Inflammatory macrophage treated with lipopolysaccharide for 1 hour (primary cell): ENCODE results near the gene ITPKA.

ENCODE experiments used
- DNase-seq, 2 donors: peaks; one replicate each; pipeline ENCODE4 v3.0.0-alpha.2; 2020 to 2022

The ITPKA gene

GRCh38 chr15:41511899-41512369, 18.3 kb downstream of the ITPKA start:
- no peak for DNase-seq

- DNase-seq, result no peak
Measured at GRCh38 chr15:41512512-41512939, 18.9 kb downstream of the ITPKA start.

GRCh38 chr15:41512940-41513505, 19.3 kb downstream of the ITPKA start:
- peak in 1 of 2 donors; percentile 20 for DNase-seq

- no peak for DNase-seq
Measured at GRCh38 chr15:41513506-41514227, 20.0 kb downstream of the ITPKA start, which contains the start of gene LTK. Gene LTK, minus strand, starts transcription at chr15:41513827. Its CDS starts 118 bp downstream, at chr15:41513709.

GRCh38 chr15:41517895-41518449, 24.3 kb downstream of the ITPKA start:
- no peak for DNase-seq

GRCh38 chr15:41520636-41521035, 27.0 kb downstream of the ITPKA start:
- DNase-seq, result no peak

- no peak for DNase-seq
Measured at GRCh38 chr15:41521614-41522013, 27.9 kb downstream of the ITPKA start.

- no peak for DNase-seq
Measured at GRCh38 chr15:41523097-41523496, 29.4 kb downstream of the ITPKA start.

- DNase-seq, result no peak
Measured at GRCh38 chr15:41530363-41530956, 36.8 kb downstream of the ITPKA start.

GRCh38 chr15:41535544-41535943, 41.9 kb downstream of the ITPKA start:
- no peak for DNase-seq

GRCh38 chr15:41536866-41537265, 43.2 kb downstream of the ITPKA start:
- DNase-seq, result no peak

- no peak for DNase-seq
Measured at GRCh38 chr15:41543521-41543870, 49.8 kb downstream of the ITPKA start.

GRCh38 chr15:41544650-41545015, 51.0 kb downstream of the ITPKA start:
- DNase-seq, result peak; percentile 31 to 50

- DNase-seq, result no peak
Measured at GRCh38 chr15:41545218-41545617, 51.5 kb downstream of the ITPKA start.

GRCh38 chr15:41546851-41547786, 53.4 kb downstream of the ITPKA start:
- DNase-seq, result no peak

- no peak for DNase-seq
Measured at GRCh38 chr15:41550066-41550775, 56.5 kb downstream of the ITPKA start.
